Subcutaneous adipose tissue (tissue), 4 donors: ENCODE measurements around the gene RANBP1. TPM values are rescaled to one million over a fixed set of nuclear protein-coding genes. Genes with fewer than 3 reads are reported as not detected.

Experiments used
- total RNA-seq, 4 donors: library from RNA; depleted of rRNA; stranded (reverse); fragments of >200 nt; gene quantifications; one replicate each; pipeline ENCODE4 v1.1.0, GENCODE V29; 2016
- TF ChIP-seq, protein P1 (sequence below): fragments of 450-650 bp; IDR thresholded peaks from one replicate; pipeline ENCODE4 v1.5.1; 2016; ENCODE audit warnings: low read depth, mild to moderate bottlenecking, control low read depth, antibody characterized with exemption, moderate library complexity

The RANBP1 gene
- total RNA-seq, 4 donors from 2014 or later, result 75.1 to 156 (median 116) TPM

DNA sequence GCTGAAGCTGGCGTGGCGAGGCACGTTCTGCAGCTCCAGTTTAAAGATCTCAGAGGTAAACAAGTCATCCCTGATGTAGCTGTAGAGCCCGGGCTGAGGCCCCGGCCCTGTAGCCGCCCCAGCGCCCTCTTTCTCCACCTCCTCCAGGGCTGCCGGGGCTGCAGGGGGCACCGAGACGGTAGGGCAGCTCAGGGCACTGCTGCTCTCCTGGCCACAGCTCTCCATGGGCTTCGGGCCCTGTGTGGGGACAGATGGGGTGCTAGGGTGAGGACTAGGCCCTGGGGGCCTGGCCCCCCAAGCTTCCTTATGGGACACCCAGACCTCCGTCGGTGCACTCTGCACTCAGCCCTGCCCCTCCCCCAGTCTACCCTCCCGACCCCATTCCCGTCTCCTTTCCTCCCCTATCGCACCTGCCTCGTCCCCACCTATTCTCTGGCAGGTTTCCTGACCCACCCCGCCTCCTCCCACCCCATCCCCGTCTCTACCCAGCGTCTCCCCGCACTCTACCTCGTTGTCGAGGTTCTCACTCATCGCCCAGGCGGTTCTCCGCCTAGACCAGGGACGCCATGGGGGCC lies 559 bp downstream of the RANBP1 start:
- TF ChIP-seq, protein P1, sequence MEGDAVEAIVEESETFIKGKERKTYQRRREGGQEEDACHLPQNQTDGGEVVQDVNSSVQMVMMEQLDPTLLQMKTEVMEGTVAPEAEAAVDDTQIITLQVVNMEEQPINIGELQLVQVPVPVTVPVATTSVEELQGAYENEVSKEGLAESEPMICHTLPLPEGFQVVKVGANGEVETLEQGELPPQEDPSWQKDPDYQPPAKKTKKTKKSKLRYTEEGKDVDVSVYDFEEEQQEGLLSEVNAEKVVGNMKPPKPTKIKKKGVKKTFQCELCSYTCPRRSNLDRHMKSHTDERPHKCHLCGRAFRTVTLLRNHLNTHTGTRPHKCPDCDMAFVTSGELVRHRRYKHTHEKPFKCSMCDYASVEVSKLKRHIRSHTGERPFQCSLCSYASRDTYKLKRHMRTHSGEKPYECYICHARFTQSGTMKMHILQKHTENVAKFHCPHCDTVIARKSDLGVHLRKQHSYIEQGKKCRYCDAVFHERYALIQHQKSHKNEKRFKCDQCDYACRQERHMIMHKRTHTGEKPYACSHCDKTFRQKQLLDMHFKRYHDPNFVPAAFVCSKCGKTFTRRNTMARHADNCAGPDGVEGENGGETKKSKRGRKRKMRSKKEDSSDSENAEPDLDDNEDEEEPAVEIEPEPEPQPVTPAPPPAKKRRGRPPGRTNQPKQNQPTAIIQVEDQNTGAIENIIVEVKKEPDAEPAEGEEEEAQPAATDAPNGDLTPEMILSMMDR, result no peak

DNA sequence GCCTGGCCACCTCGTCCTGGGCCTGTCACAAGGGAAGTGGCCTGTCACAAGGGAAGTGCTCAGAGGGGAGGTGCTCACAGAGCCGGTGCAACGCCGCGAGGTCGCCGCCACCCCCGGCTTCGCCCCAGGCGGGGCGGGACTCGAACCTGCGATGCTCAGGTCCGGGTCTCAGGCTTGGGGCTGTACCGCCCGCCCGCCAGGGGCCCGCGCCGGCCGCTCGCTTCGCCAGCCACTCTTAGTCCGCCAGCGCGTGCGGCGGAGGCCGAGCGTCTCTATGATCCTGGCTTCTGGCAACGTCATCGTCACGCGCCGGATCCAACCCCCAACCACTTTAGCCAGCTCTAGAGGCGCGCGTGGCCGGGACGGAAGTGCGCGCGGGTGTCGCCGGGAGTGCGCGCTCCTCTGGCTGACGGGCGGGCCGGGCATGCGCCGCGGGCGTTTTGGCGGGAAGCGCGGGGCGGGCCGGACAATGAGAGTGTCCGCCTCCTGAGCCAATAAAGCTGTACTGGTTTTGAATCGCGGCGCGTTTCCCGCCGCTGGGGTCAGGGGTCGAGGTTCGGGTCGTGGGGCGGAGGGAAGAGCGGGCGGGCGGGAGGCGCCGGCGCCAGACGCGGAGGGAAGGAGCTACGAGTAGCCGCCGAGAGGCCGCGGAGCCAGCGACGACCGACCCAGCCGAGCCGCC lies 1.2 kb downstream of the RANBP1 start, which contains the start of gene TRMT2A:
TRMT2A (minus strand) TSS at position 276 of the 682 bp plus-strand sequence. CDS start 320 bp downstream, outside the sequence.
- TF ChIP-seq, protein P1, result no peak

DNA sequence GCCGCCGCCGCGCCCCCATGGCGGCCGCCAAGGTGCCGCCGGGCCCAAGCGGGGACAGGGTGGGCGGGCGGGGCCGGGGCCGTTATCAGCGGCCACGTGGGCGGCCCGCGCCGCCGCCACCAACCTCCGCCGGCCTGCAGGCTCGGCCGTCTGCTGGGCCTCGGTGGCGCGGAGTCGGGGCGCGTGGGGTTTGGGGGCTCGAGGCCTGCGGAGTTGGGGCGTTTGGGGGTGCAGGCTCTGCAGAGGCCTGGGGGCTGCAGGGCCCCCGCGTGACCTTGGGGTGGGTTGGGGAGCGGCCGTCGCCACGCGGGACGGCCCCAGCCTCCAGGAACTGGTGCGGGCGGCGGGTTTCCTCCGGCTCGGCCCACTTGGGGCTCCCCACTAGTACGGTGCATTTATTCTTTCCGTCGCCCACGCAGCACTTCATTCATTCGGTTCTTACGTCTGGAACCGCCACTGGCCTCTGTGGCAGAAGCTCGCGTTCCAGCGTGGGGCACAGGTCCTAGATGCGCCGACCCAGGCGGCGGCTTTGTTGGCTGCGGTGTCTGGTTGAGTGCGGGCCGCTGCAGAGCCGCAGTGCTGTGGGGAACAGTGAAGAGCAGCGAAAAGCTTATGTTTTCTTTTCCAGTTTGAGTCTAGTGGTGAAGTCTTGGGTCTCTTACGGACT lies 1.9 kb downstream of the RANBP1 start:
- TF ChIP-seq, protein P1, result no peak

DNA sequence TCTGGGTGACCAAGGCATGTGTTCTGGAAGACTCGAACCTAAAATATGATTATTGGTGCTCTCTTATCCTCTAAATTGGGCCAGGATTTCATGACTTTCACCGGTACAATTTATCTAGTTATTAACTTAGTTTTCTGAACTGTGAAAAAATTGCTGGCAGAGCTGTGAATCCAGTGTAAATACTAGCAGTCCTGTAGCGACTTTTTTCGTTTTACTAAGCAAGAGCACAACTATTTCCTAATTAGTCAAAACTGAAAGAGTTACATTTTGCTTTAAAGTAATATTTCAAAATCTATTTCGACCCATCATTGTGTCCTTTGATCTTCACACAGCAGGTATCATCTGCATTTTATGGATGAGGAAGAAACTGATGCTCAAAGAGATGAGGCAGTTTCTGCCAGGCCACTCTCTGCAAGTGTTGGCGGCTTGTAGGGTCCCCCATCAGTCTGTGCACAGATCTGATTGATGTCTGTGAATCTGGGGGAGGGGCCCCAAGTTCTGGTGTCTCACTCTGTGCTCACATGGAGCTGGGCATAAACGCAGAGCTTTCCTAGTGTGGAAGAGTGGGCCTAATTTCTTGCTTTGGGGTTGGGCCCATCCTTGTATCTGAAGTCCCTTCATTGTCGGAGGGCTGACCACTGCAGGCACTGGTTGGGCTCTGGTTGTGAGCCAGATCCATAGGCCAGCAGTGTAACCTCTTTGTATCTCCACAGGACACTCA lies 2.6 kb downstream of the RANBP1 start:
- TF ChIP-seq, protein P1, result no peak

DNA sequence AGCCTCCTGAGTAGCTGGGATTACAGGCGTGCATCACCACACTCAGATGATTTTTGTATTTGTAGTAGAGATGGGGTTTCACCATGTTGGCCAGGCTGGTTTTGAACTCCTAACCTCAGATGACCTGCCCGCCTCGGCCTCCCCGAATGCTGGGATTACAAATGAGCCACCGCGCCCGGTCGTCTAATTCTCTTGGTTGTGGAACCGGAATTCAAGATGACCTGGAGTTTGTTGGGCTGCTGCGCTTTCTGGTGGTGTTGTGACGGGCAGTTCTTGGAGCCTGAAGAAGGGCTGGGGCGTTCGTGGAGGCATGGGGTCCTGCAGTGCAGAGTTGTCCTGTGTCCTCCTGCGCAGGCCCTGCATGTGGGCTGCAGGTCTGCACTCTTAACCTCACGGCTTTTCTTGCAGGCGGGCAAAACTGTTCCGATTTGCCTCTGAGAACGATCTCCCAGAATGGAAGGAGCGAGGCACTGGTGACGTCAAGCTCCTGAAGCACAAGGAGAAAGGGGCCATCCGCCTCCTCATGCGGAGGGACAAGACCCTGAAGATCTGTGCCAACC lies 6.0 kb downstream of the RANBP1 start:
- TF ChIP-seq, protein P1, result no peak

DNA sequence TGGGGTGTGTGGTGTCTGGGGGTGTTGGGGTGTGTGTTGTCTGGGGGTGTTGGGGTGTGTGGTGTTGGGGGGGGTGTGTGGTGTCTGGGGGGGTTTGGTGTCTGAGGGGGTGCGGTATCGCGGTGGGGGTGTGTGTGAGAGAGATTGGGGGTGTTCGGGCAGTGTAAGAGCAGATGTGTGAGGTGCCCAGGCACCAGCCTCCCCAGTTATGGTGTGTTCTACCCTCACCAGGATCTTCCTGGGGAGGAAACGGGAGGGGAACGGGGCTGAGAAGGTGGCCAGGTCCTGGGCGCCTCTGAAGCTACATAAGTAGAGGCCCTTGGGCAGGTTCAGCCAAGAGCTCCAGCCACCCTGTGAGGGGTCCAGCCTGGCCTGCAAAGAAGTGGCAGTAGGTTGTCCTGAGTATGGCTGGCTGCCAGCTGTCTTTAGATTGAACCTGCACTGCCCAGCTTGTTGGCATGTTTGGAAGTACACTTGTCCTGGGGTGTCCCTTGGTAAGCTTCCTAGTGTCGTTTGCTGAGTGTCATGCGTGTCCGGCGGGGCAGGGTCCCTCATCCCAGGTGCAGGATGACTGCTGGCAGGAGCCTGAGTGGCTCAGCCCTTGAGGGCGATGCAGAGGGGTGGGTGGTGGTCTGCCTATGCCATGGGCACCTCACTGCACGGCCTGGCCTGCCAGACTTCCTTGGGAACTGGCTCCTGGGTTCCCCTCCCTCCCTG lies 7.6 kb downstream of the RANBP1 start:
- TF ChIP-seq, protein P1, result no peak
